Posterior cingulate gyrus (tissue), 11 donors: ENCODE results near the gene DNAJB12.

ENCODE experiments used
- DNase-seq, 10 donors: peaks; one replicate each; pipeline versions ENCODE4 v3.0.0 to v3.0.0-alpha.2; 2020 to 2021; ENCODE audit warnings: mixed read lengths in 3 of 10
- intact Hi-C: fragments of 100-400 bp; cut with DNase I; formaldehyde crosslinking; loops from one replicate; pipeline ENCODE4 v1.15.1; 2023

Gene DNAJB12

DNA sequence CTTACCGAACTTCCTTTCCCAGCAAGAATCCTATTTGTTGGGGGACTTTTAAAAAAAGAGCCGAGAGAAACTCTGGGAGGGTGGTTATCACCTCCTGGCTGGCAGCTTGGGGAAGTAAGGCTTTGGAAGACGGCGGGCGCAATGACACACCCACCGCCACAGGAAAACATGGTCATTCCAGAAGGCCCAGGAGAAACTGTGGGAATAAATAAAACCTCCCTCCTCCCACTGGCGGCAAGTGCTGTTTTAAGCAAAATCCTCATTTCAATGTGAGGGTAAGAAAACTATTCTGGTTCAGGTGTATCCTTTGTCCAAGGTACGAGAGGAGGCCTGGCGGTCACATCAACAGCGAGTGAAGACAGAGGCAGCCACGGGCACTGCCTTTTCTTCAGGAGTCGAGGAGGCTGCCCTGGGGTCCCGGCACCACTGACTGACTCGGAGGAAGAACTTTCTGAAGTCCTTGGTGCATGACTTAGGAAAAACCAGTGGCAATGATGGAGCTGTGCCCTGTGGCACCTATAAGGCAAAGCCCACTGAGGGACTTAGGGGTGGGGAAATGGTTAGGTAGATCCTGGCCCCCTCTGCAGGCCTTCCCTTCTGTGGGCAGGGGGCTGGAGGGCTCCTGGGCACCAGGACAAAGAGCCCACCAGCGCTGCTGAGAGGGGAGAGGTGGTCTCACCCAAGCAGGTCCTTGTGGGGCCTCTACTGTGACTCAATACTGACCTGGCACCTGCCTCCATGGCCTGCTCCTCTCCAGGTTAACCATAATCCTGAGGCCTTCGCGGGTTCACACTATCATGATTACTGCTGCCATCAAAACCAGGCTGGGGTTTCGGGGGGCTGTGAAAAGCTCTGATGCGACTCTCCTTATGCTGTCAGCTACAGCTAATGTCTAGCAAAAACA is 21.4 kb downstream of the DNAJB12 start:
- DNase-seq = peak in 1 of 10 donors; percentile 12

GRCh38 chr10:72332423-72333111 is 22.2 kb downstream of the DNAJB12 start:
- DNase-seq = no peak
- intact Hi-C loops = loop anchor here (5.0 to 10.0 kb wide), 2 partner anchors 75 to 368 kb away; partner anchors contain the start of gene CHST3

More for the DNA sequence above, 21.4 kb downstream of the DNAJB12 start:
- intact Hi-C loops = loop anchor here (5.0 to 10.0 kb wide), 2 partner anchors 76 to 369 kb away; partner anchors contain the start of gene CHST3

GRCh38 chr10:72331575-72332422 is 22.9 kb downstream of the DNAJB12 start:
- intact Hi-C loops = loop anchor here (5.0 to 10.0 kb wide), 2 partner anchors 74 to 367 kb away; partner anchors contain the start of gene CHST3
- DNase-seq = peak; percentile 78 to 99 (median 92)

- intact Hi-C loops = loop anchor here (5.0 to 10.0 kb wide), 2 partner anchors 73 to 365 kb away; partner anchors contain the start of gene CHST3
Measured at GRCh38 chr10:72330069-72330426, 24.7 kb downstream of the DNAJB12 start.

GRCh38 chr10:72329290-72330068 is 25.2 kb downstream of the DNAJB12 start:
- DNase-seq = no peak
- intact Hi-C loops = loop anchor here (5.0 to 10.0 kb wide), 4 partner anchors 72 to 365 kb away; partner anchors contain the start of gene CHST3

More at GRCh38 chr10:72330069-72330426, 24.7 kb downstream of the DNAJB12 start:
- DNase-seq = no peak

GRCh38 chr10:72328829-72329204 is 25.9 kb downstream of the DNAJB12 start:
- DNase-seq = no peak
- intact Hi-C loops = loop anchor here (5.0 kb wide), 2 partner anchors 197 to 282 kb away; no protein-coding TSS in a partner anchor

DNA sequence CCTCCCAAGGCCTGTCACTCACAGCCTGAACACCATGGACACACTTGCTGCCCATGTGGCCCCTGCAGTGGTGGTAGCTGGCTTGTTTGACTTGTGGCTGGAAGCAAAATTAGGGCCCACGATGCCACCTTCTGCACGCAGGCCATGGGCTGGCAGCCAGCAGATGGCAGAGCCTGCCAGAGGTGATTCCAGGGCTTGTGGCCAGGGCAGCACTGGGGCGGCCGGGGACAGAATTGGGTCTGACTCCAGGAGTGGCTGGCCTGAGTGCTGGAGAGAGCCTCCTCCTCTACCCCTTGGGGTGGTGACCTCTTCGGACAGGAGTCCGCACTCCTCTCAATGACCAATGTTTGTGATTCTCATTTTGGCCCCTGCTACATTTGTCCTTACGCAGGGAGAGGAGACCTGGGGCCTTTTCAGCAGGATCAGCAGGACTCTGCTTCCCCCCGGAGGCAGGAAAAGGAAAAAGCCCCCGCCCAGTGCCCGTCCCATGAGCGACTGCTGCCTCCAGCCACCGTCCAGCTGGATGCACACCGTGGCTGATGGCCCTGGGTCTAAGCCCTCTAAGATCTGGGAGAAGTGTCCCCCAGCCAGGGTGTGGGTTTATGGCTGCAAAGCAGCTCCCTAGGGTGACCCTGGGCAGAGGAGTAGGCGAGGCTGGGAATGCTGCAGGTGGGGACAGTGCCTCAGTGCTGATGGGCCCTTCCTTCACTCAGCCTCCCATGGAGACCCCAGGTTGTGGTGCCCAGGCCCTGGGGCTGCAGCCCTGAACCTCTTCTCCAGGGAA is 26.5 kb downstream of the DNAJB12 start:
- DNase-seq = peak in 9 of 10 donors; percentile 66 to 95 (median 76)
- intact Hi-C loops = loop anchor here (5.0 kb wide), 2 partner anchors 196 to 281 kb away; no protein-coding TSS in a partner anchor

- peak in 1 of 10 donors; percentile 87 for DNase-seq
- intact Hi-C loops = loop anchor here (5.0 kb wide), 2 partner anchors 195 to 280 kb away; no protein-coding TSS in a partner anchor
Measured at GRCh38 chr10:72326665-72327603, 27.8 kb downstream of the DNAJB12 start.

- DNase-seq = peak in 7 of 10 donors; percentile 61 to 95 (median 72)
- intact Hi-C loops = loop anchor here (5.0 kb wide), 2 partner anchors 193 to 278 kb away; no protein-coding TSS in a partner anchor
Measured at GRCh38 chr10:72325243-72326175, 29.2 kb downstream of the DNAJB12 start.

DNA sequence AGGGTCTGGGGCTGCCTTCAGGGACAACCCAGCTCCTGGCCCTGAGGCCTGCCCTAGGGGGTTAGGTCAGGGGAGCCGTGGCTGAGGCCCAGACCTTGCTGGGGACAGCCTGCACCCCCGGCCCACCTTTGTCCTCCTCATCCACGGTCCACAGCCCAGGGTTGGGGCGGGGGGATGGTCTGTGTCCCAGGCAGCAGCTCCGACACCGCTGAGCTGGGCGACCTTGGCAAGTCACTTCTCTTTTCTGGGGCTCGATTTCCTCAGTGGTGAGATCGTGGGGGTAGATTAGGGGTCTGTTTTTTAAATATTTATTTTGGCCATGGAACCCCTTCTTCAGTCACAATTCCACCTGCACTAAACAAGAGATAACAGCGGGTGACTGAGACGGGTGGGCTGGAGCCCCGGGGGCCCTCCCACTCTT is 30.9 kb downstream of the DNAJB12 start:
- intact Hi-C loops = no loop called here
- no peak for DNase-seq

GRCh38 chr10:72323108-72323749 is 31.5 kb downstream of the DNAJB12 start:
- no peak for DNase-seq
- intact Hi-C loops = no loop called here

- intact Hi-C loops = no loop called here
- no peak for DNase-seq
Measured at GRCh38 chr10:72322280-72323058, 32.2 kb downstream of the DNAJB12 start.

DNA sequence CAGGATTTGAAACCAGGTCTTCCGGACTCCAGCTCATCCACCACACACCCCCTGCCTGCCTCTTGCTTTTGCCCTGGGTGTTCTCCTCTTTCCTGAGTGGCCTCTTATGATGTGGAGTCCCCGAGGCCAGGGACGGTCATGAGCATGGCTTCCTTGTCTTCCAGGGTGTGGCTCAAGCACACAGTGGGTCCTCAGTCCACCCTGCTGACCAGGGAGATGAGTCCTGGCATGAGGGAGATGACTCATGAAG is 32.8 kb downstream of the DNAJB12 start:
- intact Hi-C loops = no loop called here
- no peak for DNase-seq

- DNase-seq = no peak
- intact Hi-C loops = no loop called here
Measured at GRCh38 chr10:72321248-72322029, 33.3 kb downstream of the DNAJB12 start.
